AG04450 (cell line): ENCODE measurements around the gene TTR. TPM values are rescaled to one million over a fixed set of nuclear protein-coding genes. Genes with fewer than 3 reads are reported as not detected.

Experiments used
- CTCF ChIA-PET: fragments of 300-600, 350-600 bp; formaldehyde crosslinking; extraction: SDS; loops from one replicate; lab custom pipeline; 2022; ENCODE audit warnings: antibody characterized with exemption, inconsistent platforms; lab: Charles Lee
- POLR2A ChIA-PET: fragments of 350-600 bp; formaldehyde crosslinking; extraction: SDS; loops from one replicate; lab custom pipeline; 2021; ENCODE audit warnings: antibody characterized with exemption, inconsistent platforms; lab: Yijun Ruan, JAX
- DNase-seq: peaks from one replicate; pipeline ENCODE4 v3.0.0-alpha.2; 2011; ENCODE audit warnings: low read depth, low spot score
- H3K27ac ChIP-seq: one replicate; pipeline ENCODE4 v1.5.1; 2012; ENCODE audit warnings: low read depth, low read length, control low read depth
- H3K27me3 ChIP-seq: one replicate; pipeline ENCODE4 v1.6.0; 2012; ENCODE audit warnings: low read length; ENCODE audit not compliant: control insufficient read depth, insufficient read depth
- H3K4me3 ChIP-seq: 2 replicates; pipeline ENCODE4 v1.5.1; 2011; ENCODE audit warnings: mild to moderate bottlenecking, low read depth, low read length, control low read depth
- H3K9me3 ChIP-seq: 2 replicates; pipeline ENCODE4 v1.5.1; 2012; ENCODE audit warnings: low read length; ENCODE audit not compliant: control insufficient read depth, insufficient read depth
- polyA plus RNA-seq: library from polyadenylated mRNA; depleted of rRNA; stranded (reverse); fragments of >200 nt; gene quantifications from 2 replicates; pipeline ENCODE4 v1.2.3, GENCODE V29; 2011
- TF ChIP-seq, protein P1 (sequence below): IDR thresholded peaks from 2 replicates; pipeline ENCODE4 v1.5.1; 2011; ENCODE audit warnings: low read depth, low read length, control low read depth, inconsistent platforms

The TTR gene
- polyA plus RNA-seq, 1 experiment, result not detected

DNA sequence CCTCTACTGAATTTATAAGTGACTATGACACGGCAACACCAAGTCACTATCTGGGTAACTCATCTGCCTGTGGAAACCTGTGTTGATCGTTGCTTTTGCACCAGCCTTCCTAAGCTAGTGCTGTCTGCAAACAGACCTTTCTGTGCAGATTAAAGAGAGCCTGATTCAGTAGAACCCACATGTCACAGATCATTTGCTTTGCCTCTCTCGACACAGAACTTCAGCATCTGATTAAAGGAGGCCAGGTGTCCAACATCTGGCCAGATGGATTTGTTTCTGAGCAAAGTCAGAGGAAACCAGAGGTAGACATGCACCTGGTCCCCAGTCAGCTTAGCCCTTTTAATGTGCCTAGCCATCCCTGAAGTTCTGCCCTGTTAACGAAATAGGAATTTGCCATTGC lies 15.0 kb upstream of the TTR start:
- no peak for DNase-seq
- ChIA-PET POLR2A (no interaction called here), CTCF (no interaction called here)
- H3K27me3 ChIP-seq, result no peaks in the 10 kb centered on the region
- no peaks in the 10 kb centered on the region; the same call in 1 of the 2 replicates for H3K9me3 ChIP-seq
- TF ChIP-seq, protein P1, sequence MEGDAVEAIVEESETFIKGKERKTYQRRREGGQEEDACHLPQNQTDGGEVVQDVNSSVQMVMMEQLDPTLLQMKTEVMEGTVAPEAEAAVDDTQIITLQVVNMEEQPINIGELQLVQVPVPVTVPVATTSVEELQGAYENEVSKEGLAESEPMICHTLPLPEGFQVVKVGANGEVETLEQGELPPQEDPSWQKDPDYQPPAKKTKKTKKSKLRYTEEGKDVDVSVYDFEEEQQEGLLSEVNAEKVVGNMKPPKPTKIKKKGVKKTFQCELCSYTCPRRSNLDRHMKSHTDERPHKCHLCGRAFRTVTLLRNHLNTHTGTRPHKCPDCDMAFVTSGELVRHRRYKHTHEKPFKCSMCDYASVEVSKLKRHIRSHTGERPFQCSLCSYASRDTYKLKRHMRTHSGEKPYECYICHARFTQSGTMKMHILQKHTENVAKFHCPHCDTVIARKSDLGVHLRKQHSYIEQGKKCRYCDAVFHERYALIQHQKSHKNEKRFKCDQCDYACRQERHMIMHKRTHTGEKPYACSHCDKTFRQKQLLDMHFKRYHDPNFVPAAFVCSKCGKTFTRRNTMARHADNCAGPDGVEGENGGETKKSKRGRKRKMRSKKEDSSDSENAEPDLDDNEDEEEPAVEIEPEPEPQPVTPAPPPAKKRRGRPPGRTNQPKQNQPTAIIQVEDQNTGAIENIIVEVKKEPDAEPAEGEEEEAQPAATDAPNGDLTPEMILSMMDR, result no peak
- H3K27ac ChIP-seq, result no peak overlapping the region
- no peak overlapping the region for H3K4me3 ChIP-seq

DNA sequence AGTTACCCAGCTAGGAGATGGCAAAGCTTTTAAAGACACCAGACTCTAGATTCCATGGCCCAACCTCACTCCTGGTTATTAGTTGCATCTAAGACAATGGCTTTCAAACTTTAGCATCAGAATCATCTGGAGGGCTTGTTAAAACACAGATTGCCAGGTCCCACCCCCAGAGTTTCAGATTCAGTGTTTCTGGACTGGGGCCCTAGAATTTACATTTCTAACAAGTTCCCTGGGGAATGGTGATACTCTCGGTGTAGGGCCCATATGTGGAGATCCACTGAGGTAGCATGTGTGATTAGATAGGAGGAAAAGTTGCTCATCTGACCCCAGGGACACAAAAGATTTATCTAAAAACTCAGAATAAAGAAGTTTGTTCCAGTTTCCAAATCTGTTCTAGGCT lies 14.5 kb upstream of the TTR start:
- no peaks in the 10 kb centered on the region; the same call in 1 of the 2 replicates for H3K9me3 ChIP-seq
- no peaks in the 10 kb centered on the region for H3K27me3 ChIP-seq
- TF ChIP-seq, protein P1, result no peak
- DNase-seq, result no peak
- H3K27ac ChIP-seq, result no peak overlapping the region
- ChIA-PET POLR2A (no interaction called here), CTCF (no interaction called here)
- H3K4me3 ChIP-seq, result no peak overlapping the region

DNA sequence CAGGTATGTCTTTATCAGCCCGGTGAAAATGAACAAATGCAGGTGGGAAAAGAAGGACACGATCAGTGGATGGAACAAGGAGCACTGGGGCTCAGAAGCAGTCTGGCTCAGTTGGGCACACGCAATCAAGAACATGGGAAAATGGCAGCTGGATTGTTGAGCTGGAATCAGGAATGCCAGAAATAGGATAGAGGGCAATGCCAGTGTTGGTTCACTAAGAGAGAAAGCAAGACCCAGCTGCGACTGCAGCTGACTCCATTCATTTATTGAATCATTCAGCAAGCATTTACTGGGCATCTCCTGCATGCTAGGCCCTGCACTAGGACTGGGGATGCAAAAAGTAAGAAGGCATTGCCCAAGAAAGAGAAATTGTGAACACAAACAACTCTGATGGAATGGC lies 13.6 kb upstream of the TTR start:
- TF ChIP-seq, protein P1, result no peak
- H3K27ac ChIP-seq, result no peak overlapping the region
- DNase-seq, result no peak
- H3K27me3 ChIP-seq, result no peaks in the 10 kb centered on the region
- no peaks in the 10 kb centered on the region; the same call in 1 of the 2 replicates for H3K9me3 ChIP-seq
- ChIA-PET CTCF (no interaction called here), POLR2A (no interaction called here)
- no peak overlapping the region for H3K4me3 ChIP-seq

DNA sequence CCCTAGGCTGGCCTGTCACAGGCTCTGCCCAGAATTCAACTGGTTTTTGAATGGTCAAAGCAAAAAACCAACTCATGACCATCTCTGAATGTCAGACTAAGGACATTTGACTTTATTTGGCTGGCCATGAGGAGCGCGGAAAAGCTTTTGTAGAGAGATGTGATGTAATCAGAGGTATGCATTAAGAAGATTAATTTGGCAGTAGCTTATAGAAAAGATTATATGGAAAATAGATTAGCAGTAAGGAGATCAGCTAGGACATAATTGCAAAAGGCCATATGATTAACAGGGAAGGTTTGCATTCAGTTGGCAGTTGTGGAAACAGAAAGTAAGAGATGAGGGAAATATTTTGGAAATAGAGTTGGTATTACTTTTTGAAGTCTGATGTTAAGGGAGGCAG lies 12.3 kb upstream of the TTR start:
- Histone ChIP-seq H3K9me3 (no peaks in the 10 kb centered on the region; the same call in 1 of the 2 replicates), H3K4me3 (no peak overlapping the region), H3K27me3 (no peaks in the 10 kb centered on the region), H3K27ac (no peak overlapping the region)
- TF ChIP-seq, protein P1, result no peak
- DNase-seq, result no peak
- ChIA-PET CTCF (no interaction called here), POLR2A (no interaction called here)

DNA sequence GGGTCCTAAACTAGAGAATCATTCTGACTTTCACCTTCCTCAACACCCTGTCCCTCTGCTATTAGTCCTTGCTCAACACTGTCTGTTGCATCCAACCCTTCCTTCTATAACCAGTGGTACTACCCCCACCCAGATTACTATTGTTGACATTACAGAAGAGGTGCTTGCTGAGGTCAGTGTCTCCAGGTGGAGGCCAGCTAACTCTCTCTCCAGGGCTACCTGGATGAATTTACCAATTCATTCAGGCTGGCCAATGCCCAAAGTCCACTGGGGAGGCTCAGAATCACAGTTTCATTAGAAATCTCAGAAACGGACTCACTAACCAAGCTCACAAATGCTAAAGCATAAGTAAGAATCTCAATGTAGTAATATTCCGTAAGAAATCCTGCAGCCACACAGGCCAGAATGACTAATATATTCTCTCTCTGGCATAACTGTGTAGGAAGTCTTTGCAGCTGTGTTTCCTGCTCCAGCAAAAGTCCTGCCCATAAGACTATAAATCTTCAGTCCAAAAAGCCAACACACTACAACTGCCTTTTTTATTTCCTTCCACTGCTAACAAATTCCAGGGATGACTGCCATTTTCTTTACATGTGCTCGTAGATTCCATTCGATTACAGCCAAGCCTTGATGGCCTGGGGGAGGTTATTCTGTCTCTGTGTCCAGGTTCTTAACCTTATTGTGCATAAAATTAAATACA lies 10.0 kb upstream of the TTR start:
- TF ChIP-seq, protein P1, result no peak
- Histone ChIP-seq H3K27ac (no peak overlapping the region), H3K4me3 (no peak overlapping the region), H3K27me3 (no peaks in the 10 kb centered on the region), H3K9me3 (no peaks in the 10 kb centered on the region)
- ChIA-PET POLR2A (no interaction called here), CTCF (no interaction called here)
- no peak for DNase-seq
